Natural killer cell (primary cell): Measurements from ENCODE around the gene SPINT1. TPM values are rescaled to one million over a fixed set of nuclear protein-coding genes. Genes with fewer than 3 reads are reported as not detected.

Source experiments
- ATAC-seq, 3 donors: fragments of 150-1000 bp in 2 of 3; fragments of 200-7000 bp in 1 of 3; cut with Tn5 transposase; 1 replicate in 1 of 3; 2 replicates in 2 of 3; pipeline ENCODE4 v1.10.0; 2021; ENCODE audit warnings: mild to moderate bottlenecking in 2 of 3, moderate library complexity in 2 of 3
- DNase-seq, 2 donors: peaks; one replicate each; pipeline versions ENCODE4 v3.0.0 to v3.0.0-alpha.2; 2013 to 2021; ENCODE audit warnings: mixed read lengths in 1 of 2
- H3K27ac ChIP-seq: one replicate; pipeline ENCODE4 v1.5.1; 2013; ENCODE audit warnings: mild to moderate bottlenecking, low read length
- H3K27me3 ChIP-seq: one replicate; pipeline ENCODE4 v1.6.1; 2013; ENCODE audit warnings: low read length; ENCODE audit not compliant: control insufficient read depth, insufficient read depth
- H3K36me3 ChIP-seq: one replicate; pipeline ENCODE4 v1.6.1; 2013; ENCODE audit warnings: low read length; ENCODE audit not compliant: control insufficient read depth, insufficient read depth
- H3K4me1 ChIP-seq: one replicate; pipeline ENCODE4 v1.6.1; 2013; ENCODE audit warnings: low read length; ENCODE audit not compliant: control insufficient read depth, insufficient read depth
- H3K4me3 ChIP-seq: one replicate; pipeline ENCODE4 v1.5.1; 2013; ENCODE audit warnings: low read length
- H3K9me3 ChIP-seq: one replicate; pipeline ENCODE4 v1.6.1; 2013; ENCODE audit warnings: low read length; ENCODE audit not compliant: control insufficient read depth, insufficient read depth
- H3K27ac Mint-ChIP-seq, 2 donors: one replicate each; pipeline ENCODE4 v1.8.0; 2022; ENCODE audit warnings: mild to moderate bottlenecking in 2 of 2, mixed read lengths in 2 of 2, moderate library complexity in 1 of 2
- H3K27me3 Mint-ChIP-seq, 2 donors: one replicate each; pipeline ENCODE4 v1.8.0; 2022; ENCODE audit warnings: low read depth in 2 of 2, mixed read lengths in 2 of 2
- H3K36me3 Mint-ChIP-seq: one replicate; pipeline ENCODE4 v1.8.0; 2022; ENCODE audit warnings: mixed read lengths
- H3K4me1 Mint-ChIP-seq, 2 donors: one replicate each; pipeline ENCODE4 v1.8.0; 2022; ENCODE audit warnings: mixed read lengths in 2 of 2
- H3K4me3 Mint-ChIP-seq: one replicate; pipeline ENCODE4 v1.8.0; 2022; ENCODE audit warnings: mild to moderate bottlenecking, moderate library complexity, mixed read lengths
- H3K9me3 Mint-ChIP-seq, 2 donors: one replicate each; pipeline ENCODE4 v1.8.0; 2022; ENCODE audit warnings: mixed read lengths in 2 of 2
- WGBS: methylation state at CpG from one replicate; pipeline ENCODE4 v1.1.7; 2013; ENCODE audit warnings: missing lambda C conversion rate; ENCODE audit not compliant: insufficient coverage; 5-methylcytosine and 5-hydroxymethylcytosine counted together
- intact Hi-C: fragments of 100-400 bp; cut with micrococcal nuclease; formaldehyde crosslinking; loops from one replicate; pipeline ENCODE4 v1.14.2; 2022
- total RNA-seq, 4 donors: library from RNA; stranded (reverse); fragments of 120-200 nt in 1 of 4; gene quantifications; one replicate each; pipeline versions ENCODE4 v1.2.3 to v1.2.4, GENCODE V29; 2013 to 2022
- TF ChIP-seq, protein P1 (sequence below): fragments of 200-600 bp; IDR thresholded peaks from one replicate; pipeline ENCODE4 v1.8.0; 2022; ENCODE audit warnings: antibody characterized with exemption

Gene SPINT1
- total RNA-seq, 3 donors from 2014 or later (not counting 1 experiment from before 2014, with no cell fraction given) = 0.41 to 3.1 (median 1.7) TPM

DNA sequence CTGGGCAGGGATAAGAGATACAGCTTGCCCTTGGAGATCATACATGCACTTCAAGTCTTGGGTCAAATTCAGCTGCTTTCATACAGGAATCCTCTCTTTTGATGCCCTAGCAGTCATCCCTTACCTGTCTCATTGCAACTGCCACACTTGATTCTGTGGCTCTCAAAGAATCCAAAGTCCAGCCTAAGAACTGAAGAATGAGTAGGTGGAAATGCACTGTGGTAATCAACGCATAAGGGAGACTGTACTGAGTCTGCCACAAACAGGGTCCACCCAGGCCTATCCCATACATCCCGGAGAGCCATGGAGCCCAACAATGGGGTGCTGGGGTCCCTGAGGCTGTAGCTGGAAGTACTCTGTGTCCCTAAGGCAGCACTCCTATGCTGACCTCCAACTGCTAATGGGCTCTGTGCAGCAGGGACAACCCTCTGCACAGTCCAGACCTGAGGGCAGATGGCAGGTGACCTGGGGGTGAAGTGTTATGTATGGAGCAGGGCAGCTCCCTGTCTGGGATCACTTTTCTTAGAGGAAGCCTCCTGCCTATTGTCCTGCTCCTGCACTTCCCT is 48.7 kb downstream of the SPINT1 start:
- 93% methylated on average over 2 of the region's 2 CpGs for WGBS
- Mint-ChIP-seq H3K27me3 (peaks cover 0 to 5% of the 10 kb centered on the region in 2 donors), H3K9me3 (no peaks in the 10 kb centered on the region)

DNA sequence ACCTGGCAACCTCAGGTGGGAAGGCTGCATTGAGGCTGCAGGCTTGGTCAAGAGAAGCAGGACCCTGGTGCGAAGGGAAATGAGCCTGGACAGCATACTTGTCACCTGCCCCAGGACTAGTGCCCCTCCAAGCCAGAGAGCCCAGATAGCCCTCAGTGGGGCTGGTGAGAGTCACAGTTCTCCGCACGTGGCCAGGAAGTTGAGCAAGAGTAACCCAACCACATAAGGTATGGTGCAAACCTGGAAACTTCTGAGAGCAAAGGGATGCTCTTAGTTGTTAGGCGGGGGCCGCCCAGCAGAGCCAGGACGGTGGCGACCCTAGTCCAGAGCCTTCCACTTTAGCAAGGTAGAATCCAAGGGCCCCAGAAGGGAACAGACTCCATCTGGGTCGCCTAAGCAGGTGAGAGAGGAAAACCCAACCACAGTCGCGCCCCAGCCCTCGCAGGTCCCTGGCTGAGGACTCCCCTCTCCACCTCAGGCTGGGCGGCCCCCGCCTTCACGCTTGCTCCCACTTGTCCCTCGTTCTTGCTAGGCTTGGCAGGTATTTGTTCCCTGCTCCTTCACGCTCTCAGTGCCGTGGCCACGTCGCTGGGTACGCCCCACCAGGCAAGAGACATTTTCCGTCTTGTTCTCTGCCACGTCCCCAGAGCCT is 49.3 kb downstream of the SPINT1 start:
- H3K36me3 Mint-ChIP-seq = no peaks in the 10 kb centered on the region
- intact Hi-C loops = loop anchor here (5.0 to 10.0 kb wide), 2 partner anchors 216 to 328 kb away; partner anchors contain the start of genes CCDC32 and RPUSD2
- Histone ChIP-seq H3K4me3 (no peak overlapping the region), H3K4me1 (peaks cover 30% of the 10 kb centered on the region), H3K9me3 (no peaks in the 10 kb centered on the region), H3K36me3 (peaks cover 14% of the 10 kb centered on the region), H3K27ac (no peak overlapping the region), H3K27me3 (no peaks in the 10 kb centered on the region)
- H3K9me3 Mint-ChIP-seq = no peaks in the 10 kb centered on the region
- H3K4me3 Mint-ChIP-seq = peak overlapping the region; percentile 100
- H3K4me1 Mint-ChIP-seq = peaks cover 37 to 44% of the 10 kb centered on the region in 2 donors
- WGBS = 77% methylated on average over 22 of the region's 22 CpGs
- TF ChIP-seq, protein P1, sequence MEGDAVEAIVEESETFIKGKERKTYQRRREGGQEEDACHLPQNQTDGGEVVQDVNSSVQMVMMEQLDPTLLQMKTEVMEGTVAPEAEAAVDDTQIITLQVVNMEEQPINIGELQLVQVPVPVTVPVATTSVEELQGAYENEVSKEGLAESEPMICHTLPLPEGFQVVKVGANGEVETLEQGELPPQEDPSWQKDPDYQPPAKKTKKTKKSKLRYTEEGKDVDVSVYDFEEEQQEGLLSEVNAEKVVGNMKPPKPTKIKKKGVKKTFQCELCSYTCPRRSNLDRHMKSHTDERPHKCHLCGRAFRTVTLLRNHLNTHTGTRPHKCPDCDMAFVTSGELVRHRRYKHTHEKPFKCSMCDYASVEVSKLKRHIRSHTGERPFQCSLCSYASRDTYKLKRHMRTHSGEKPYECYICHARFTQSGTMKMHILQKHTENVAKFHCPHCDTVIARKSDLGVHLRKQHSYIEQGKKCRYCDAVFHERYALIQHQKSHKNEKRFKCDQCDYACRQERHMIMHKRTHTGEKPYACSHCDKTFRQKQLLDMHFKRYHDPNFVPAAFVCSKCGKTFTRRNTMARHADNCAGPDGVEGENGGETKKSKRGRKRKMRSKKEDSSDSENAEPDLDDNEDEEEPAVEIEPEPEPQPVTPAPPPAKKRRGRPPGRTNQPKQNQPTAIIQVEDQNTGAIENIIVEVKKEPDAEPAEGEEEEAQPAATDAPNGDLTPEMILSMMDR = no peak
- ATAC-seq (no peak), DNase-seq (peak in 1 of 2 donors; percentile 32)
- peaks cover 0 to 5% of the 10 kb centered on the region in 2 donors for H3K27me3 Mint-ChIP-seq
- peak overlapping the region; percentile 98 for H3K27ac Mint-ChIP-seq

More for the DNA sequence above, 48.7 kb downstream of the SPINT1 start:
- peaks cover 30% of the 10 kb centered on the region for H3K4me1 ChIP-seq
- DNase-seq = no peak
- Mint-ChIP-seq H3K27ac (peak overlapping the region in 1 of 2 donors; percentile 98), H3K4me3 (peak overlapping the region; percentile 28), H3K4me1 (peaks cover 37 to 43% of the 10 kb centered on the region in 2 donors), H3K36me3 (no peaks in the 10 kb centered on the region)
- H3K4me3 ChIP-seq = no peak overlapping the region
- H3K27me3 ChIP-seq = no peaks in the 10 kb centered on the region
- ATAC-seq = no peak
- H3K9me3 ChIP-seq = no peaks in the 10 kb centered on the region
- no peak overlapping the region for H3K27ac ChIP-seq
- intact Hi-C loops = loop anchor here (5.0 to 10.0 kb wide), 2 partner anchors 215 to 328 kb away; partner anchors contain the start of genes CCDC32 and RPUSD2
- TF ChIP-seq, protein P1 = no peak
- H3K36me3 ChIP-seq = peaks cover 14% of the 10 kb centered on the region

DNA sequence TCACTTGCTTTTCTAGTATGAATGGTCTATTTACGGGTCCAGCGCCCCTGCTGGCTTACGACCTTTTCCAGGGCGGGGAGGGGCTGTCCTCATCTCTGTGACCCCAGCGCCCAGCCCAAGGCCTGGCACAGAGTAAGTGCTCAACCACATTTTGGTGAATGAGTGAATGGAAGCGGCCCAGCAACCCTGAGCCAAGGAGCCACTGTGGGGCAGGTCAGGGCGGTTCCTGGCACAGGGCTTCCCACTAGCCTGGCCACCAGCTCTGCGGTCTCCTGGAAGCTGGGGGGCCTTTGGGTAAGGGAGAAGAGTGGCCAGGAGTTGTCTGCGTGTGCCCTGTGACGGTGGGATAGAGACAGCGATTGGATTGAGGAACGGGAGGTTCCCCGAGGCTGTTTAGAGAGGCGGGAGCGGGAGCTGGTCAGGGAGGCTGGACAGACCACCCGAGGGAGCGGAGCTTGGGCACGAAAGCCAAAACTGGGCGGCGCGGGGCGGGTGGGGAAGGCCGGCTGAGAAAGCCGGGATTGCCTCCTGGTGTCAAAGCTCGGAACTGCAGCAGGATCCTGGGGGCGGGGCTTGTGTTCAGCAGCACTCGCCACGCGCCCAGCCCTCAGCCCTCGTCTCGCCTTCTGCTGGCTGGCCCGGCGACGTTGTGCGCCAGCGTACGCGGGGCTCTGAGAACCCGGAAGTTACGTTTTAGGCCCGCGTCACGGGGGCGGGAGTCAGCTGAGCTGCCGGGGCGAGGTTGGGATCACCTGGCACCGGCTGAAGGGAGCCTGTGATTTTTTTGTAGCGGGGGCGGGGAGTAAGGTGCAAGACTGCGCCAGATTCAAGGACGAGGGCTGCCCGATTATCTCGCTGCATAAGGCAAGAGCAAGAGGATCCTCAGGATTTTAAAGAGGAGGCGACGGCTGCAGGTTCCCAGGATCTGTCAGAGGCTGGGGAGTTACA is 50.2 kb downstream of the SPINT1 start, which contains the start of gene VPS18:
VPS18 (plus strand) TSS at position 718 of the 948 bp plus-strand sequence. CDS start 319 bp downstream, outside the sequence.
- no peaks in the 10 kb centered on the region for H3K27me3 ChIP-seq
- Mint-ChIP-seq H3K4me1 (peaks cover 37 to 44% of the 10 kb centered on the region in 2 donors), H3K9me3 (no peaks in the 10 kb centered on the region), H3K4me3 (peak within 1 kb of the TSS; percentile 100), H3K36me3 (no peaks in the 10 kb centered on the region), H3K27ac (peak within 1 kb of the TSS; percentile 98), H3K27me3 (peaks cover 0 to 5% of the 10 kb centered on the region in 2 donors)
- H3K4me3 ChIP-seq = peak within 1 kb of the TSS; percentile 73
- H3K4me1 ChIP-seq = peaks cover 30% of the 10 kb centered on the region
- intact Hi-C loops = loop anchor here (1.0 to 10.0 kb wide), 4 partner anchors 37 to 329 kb away; partner anchors contain the start of genes CCDC32 and RPUSD2
- H3K27ac ChIP-seq = peak within 1 kb of the TSS; percentile 81
- H3K36me3 ChIP-seq = peaks cover 19% of the 10 kb centered on the region
- TF ChIP-seq, protein P1 = peak; percentile 91
- 6% methylated on average over 55 of the region's 55 CpGs for WGBS
- DNase-seq (peak; percentile 99), ATAC-seq (peak; percentile 96 to 99 (median 97))
- H3K9me3 ChIP-seq = no peaks in the 10 kb centered on the region
